GM12891 (cell line): Measurements from ENCODE around the gene TPGS1.

Experiments
- PAX5 ChIP-seq: IDR thresholded peaks from 2 replicates; pipeline ENCODE4 v1.6.1; 2011; ENCODE audit warnings: low read length, moderate library complexity, mild to moderate bottlenecking; ENCODE audit not compliant: insufficient read depth, severe bottlenecking
- POLR2A ChIP-seq: IDR thresholded peaks from 2 replicates; pipeline ENCODE4 v1.6.1; 2011; ENCODE audit warnings: low read depth, low read length, control low read depth
- POLR2AphosphoS5 ChIP-seq: IDR thresholded peaks from 2 replicates; pipeline ENCODE4 v1.6.1; 2011; ENCODE audit warnings: low read depth, low read length, control low read depth
- SPI1 ChIP-seq: IDR thresholded peaks from 2 replicates; pipeline ENCODE4 v1.6.1; 2011; ENCODE audit warnings: low read depth, low read length, control low read depth
- TAF1 ChIP-seq: IDR thresholded peaks from 2 replicates; pipeline ENCODE4 v1.6.1; 2011; ENCODE audit warnings: low read depth, low read length, control low read depth

- no peak for TF ChIP-seq TAF1
- TF ChIP-seq POLR2A, result no peak
- TF ChIP-seq POLR2AphosphoS5, result no peak
- no peak for TF ChIP-seq SPI1
- no peak for TF ChIP-seq PAX5
These were observed 43.7 kb upstream of the TPGS1 start for GRCh38 chr19:463483-464207.
